Parathyroid adenoma (tissue), 2 donors: Measurements from ENCODE around the gene CPM.

ENCODE experiments used
- H2AFZ ChIP-seq: fragments of 300-600 bp; sonication (generic); one replicate; pipeline ENCODE4 v1.7.0; 2017; ENCODE audit warnings: antibody characterized with exemption, mild to moderate bottlenecking
- H3K27ac ChIP-seq: fragments of 300-600 bp; sonication (generic); one replicate; pipeline ENCODE4 v1.7.0; 2017
- H3K27me3 ChIP-seq: fragments of 300-600 bp; sonication (generic); one replicate; pipeline ENCODE4 v1.7.0; 2017; ENCODE audit warnings: low read length; ENCODE audit not compliant: control insufficient read depth, insufficient read depth
- H3K36me3 ChIP-seq: fragments of 300-600 bp; sonication (generic); one replicate; pipeline ENCODE4 v1.7.0; 2017; ENCODE audit warnings: low read length; ENCODE audit not compliant: control insufficient read depth, insufficient read depth
- H3K4me1 ChIP-seq: fragments of 300-600 bp; sonication (generic); one replicate; pipeline ENCODE4 v1.7.0; 2017; ENCODE audit warnings: control low read depth
- H3K4me2 ChIP-seq: fragments of 300-600 bp; sonication (generic); one replicate; pipeline ENCODE4 v1.7.0; 2017; ENCODE audit warnings: low read length
- H3K4me3 ChIP-seq: fragments of 300-600 bp; sonication (generic); one replicate; pipeline ENCODE4 v1.7.0; 2017; ENCODE audit warnings: low read depth, low read length
- H3K79me2 ChIP-seq: fragments of 300-600 bp; sonication (generic); one replicate; pipeline ENCODE4 v1.7.0; 2017; ENCODE audit warnings: control low read depth
- H3K9ac ChIP-seq: fragments of 300-600 bp; sonication (generic); one replicate; pipeline ENCODE4 v1.7.0; 2017; ENCODE audit warnings: mild to moderate bottlenecking
- H3K9me3 ChIP-seq: fragments of 300-600 bp; sonication (generic); one replicate; pipeline ENCODE4 v1.7.0; 2017; ENCODE audit warnings: low read length; ENCODE audit not compliant: control insufficient read depth
- TF ChIP-seq, protein P1 (sequence below): fragments of 300-600 bp; sonication (generic); IDR thresholded peaks from one replicate; pipeline ENCODE4 v1.7.0; 2017; ENCODE audit warnings: antibody characterized with exemption, mild to moderate bottlenecking
- donor health status: primary hyperparathyroidism.

Gene CPM

DNA sequence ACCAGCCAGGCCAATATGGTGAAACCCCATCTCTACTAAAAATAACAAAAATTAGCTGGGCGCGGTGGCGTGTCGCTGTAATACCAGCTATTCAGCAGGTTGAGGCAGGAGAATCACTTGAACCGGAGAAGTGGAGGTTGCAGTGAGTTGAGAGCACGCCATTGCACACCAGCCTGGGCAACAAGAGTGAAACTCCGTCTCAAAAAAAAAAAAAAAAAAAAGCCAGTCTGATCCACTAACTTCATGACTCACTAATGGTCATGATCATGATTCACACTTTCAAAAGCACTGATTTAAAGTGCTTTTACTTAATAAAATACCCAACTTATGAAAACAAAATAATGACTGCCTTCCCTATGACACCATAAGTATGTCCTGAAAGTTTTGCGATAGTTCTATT, 38.4 kb upstream of the CPM start:
- H3K4me2 ChIP-seq = no peak overlapping the region
- H3K9me3 ChIP-seq = no peaks in the 10 kb centered on the region
- no peak overlapping the region for H3K9ac ChIP-seq
- H3K4me1 ChIP-seq = no peaks in the 10 kb centered on the region
- no peaks in the 10 kb centered on the region for H3K36me3 ChIP-seq
- no peaks in the 10 kb centered on the region for H3K27me3 ChIP-seq
- H3K79me2 ChIP-seq = no peaks in the 10 kb centered on the region
- no peak overlapping the region for H2AFZ ChIP-seq
- H3K27ac ChIP-seq = no peak overlapping the region
- TF ChIP-seq, protein P1, sequence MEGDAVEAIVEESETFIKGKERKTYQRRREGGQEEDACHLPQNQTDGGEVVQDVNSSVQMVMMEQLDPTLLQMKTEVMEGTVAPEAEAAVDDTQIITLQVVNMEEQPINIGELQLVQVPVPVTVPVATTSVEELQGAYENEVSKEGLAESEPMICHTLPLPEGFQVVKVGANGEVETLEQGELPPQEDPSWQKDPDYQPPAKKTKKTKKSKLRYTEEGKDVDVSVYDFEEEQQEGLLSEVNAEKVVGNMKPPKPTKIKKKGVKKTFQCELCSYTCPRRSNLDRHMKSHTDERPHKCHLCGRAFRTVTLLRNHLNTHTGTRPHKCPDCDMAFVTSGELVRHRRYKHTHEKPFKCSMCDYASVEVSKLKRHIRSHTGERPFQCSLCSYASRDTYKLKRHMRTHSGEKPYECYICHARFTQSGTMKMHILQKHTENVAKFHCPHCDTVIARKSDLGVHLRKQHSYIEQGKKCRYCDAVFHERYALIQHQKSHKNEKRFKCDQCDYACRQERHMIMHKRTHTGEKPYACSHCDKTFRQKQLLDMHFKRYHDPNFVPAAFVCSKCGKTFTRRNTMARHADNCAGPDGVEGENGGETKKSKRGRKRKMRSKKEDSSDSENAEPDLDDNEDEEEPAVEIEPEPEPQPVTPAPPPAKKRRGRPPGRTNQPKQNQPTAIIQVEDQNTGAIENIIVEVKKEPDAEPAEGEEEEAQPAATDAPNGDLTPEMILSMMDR = no peak
- no peak overlapping the region for H3K4me3 ChIP-seq

DNA sequence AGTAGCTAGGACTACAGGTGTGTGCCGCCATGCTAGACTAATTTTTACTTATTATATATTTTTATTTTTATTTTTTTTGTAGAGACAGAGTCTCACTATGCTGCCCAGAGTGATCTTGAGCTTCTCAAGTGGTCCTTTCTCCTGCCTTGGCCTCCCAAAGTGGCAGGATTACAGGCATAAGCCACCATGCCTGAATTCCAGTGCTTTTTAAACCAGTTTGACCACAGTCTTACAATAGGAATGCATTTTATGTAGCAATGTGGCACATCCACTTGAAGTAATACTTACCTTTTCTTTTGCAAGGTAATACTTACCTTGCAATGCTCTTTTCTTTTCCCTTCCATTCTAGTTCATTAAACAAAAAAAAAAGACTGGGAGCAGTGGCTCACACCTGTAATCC, 38.0 kb upstream of the CPM start:
- Histone ChIP-seq H3K27ac (no peak overlapping the region), H3K4me1 (no peaks in the 10 kb centered on the region), H2AFZ (no peak overlapping the region), H3K36me3 (no peaks in the 10 kb centered on the region), H3K9ac (no peak overlapping the region), H3K9me3 (no peaks in the 10 kb centered on the region), H3K79me2 (no peaks in the 10 kb centered on the region), H3K27me3 (no peaks in the 10 kb centered on the region), H3K4me2 (no peak overlapping the region), H3K4me3 (no peak overlapping the region)
- TF ChIP-seq, protein P1 = no peak

DNA sequence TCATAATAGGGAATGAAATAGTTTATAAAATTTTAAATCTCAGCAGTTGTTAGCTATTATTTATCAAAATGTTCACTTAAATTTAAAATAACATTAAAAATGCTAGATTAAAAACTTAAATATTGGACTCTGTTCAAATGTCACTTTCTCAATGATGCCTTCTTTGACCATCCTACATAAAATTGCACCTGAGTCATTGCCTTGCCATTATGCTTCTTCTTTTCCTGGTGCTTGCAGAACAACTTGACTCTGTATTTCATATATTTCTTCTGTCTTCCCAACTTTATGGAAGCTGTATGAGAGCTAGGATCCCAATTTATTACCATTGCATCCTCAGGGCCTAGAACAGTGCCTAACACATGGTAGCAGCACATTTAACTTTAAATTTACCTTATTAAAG, 37.3 kb upstream of the CPM start:
- Histone ChIP-seq H3K79me2 (no peaks in the 10 kb centered on the region), H3K9me3 (no peaks in the 10 kb centered on the region), H2AFZ (no peak overlapping the region), H3K27me3 (no peaks in the 10 kb centered on the region), H3K4me1 (no peaks in the 10 kb centered on the region), H3K4me2 (no peak overlapping the region), H3K36me3 (no peaks in the 10 kb centered on the region), H3K9ac (no peak overlapping the region), H3K4me3 (no peak overlapping the region), H3K27ac (no peak overlapping the region)
- TF ChIP-seq, protein P1 = no peak

DNA sequence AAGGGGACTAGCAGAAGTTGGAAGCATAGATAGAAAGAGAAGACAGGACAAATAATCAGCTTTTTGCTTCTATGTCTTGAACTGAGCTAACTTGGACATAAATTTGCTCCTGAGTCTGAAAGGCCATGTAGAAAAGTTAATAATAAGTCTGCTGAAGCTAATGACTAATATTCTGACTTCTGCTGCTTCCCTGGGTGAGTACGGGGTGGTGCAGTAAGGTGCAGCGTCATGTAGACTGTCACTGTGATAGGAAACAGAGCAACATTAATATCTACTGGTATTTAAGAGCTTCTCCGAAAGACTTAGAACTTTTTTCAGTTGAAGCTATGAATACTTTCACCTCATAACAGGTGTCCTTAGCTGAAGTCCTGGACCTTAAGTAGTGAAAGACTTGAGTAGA, 34.1 kb upstream of the CPM start:
- Histone ChIP-seq H3K9me3 (no peaks in the 10 kb centered on the region), H3K9ac (no peak overlapping the region), H3K79me2 (no peaks in the 10 kb centered on the region), H3K27ac (no peak overlapping the region), H2AFZ (no peak overlapping the region), H3K36me3 (no peaks in the 10 kb centered on the region), H3K4me2 (no peak overlapping the region), H3K4me3 (no peak overlapping the region), H3K27me3 (no peaks in the 10 kb centered on the region), H3K4me1 (no peaks in the 10 kb centered on the region)
- TF ChIP-seq, protein P1 = no peak

DNA sequence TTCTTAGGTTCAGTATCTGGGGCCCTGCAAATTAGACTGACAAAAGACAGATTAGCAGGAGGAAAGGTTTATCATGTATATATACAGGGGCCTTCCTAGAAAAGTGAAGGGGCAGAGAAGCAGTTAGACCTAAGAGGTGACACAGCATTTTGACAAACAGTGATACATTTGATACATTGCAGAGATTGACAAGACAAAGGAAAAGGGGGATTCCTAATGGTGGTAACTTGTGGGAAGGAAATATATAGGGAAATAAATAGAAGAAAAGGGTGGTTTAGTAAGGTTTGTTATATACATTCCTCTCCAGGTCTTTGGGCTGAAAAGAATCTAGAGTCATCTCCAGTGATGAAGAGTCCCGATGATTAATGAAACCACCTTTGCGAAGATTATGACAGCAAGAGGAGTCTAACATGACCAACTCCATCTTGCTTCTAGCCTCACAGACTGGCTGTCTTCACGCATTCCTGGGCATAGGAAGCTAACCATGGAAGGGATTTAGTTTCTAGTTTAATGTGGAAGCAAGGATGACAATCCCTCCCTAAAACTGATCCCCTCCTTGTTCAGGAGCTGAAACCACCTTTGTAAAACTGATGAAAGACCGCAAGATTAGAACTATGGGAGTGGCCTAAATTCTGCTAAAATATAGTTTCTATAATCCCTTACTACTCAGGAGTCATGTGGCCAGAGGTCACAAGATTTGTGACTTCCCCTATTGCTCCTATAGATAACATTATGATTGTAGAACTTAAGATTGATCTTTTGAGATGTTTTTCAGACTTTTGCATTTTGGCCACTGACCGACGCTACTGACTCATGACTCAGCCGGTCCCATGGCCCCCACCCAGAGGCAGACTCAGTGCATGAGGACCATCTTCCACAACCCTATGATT, 31.1 kb upstream of the CPM start:
- no peaks in the 10 kb centered on the region for H3K9me3 ChIP-seq
- H3K79me2 ChIP-seq = no peaks in the 10 kb centered on the region
- H3K27ac ChIP-seq = no peak overlapping the region
- no peak overlapping the region for H3K9ac ChIP-seq
- H3K4me3 ChIP-seq = no peak overlapping the region
- H3K36me3 ChIP-seq = no peaks in the 10 kb centered on the region
- no peak overlapping the region for H3K4me2 ChIP-seq
- H2AFZ ChIP-seq = no peak overlapping the region
- no peaks in the 10 kb centered on the region for H3K27me3 ChIP-seq
- TF ChIP-seq, protein P1 = no peak
- H3K4me1 ChIP-seq = no peaks in the 10 kb centered on the region
